Panc1 (cell line): ENCODE results near the gene ZNF823. TPM values are rescaled to one million over a fixed set of nuclear protein-coding genes. Genes with fewer than 3 reads are reported as not detected.

Experiments
- ATAC-seq: fragments of 200-7000 bp; cut with Tn5 transposase; 2 replicates; pipeline ENCODE4 v1.9.1; 2020; ENCODE audit warnings: mild to moderate bottlenecking, moderate library complexity
- BruUV-seq: library from RNA; stranded (reverse); fragments of 400-500 nt; replicated peaks from 2 replicates; lab custom pipeline; 2021; lab: Mats Ljungman, UMichigan
- CTCF ChIA-PET: fragments of 300-600 bp; sonication (Branson Sonifier 250); formaldehyde crosslinking; loops from one replicate; lab custom pipeline; 2022; ENCODE audit warnings: antibody characterized with exemption; lab: Charles Lee
- POLR2A ChIA-PET: fragments of 300-600 bp; sonication (Branson Sonifier 250); formaldehyde crosslinking; loops from one replicate; lab custom pipeline; 2022; ENCODE audit warnings: antibody characterized with exemption; lab: Charles Lee
- DNase-seq: peaks from one replicate; pipeline ENCODE4 v3.0.0-alpha.2; 2010; ENCODE audit warnings: low read depth, low spot score
- H3K27ac ChIP-seq: 2 replicates; pipeline ENCODE4 v1.5.1; 2011; ENCODE audit warnings: mild to moderate bottlenecking, low read length, inconsistent platforms
- H3K27me3 ChIP-seq: fragments of 200-500 bp; sonication (Bioruptor generic); 2 replicates; pipeline ENCODE4 v1.6.0; 2014; ENCODE audit warnings: low read length, inconsistent platforms; ENCODE audit not compliant: control insufficient read depth, insufficient read depth
- H3K36me3 ChIP-seq: fragments of 200-500 bp; sonication (Bioruptor generic); 2 replicates; pipeline ENCODE4 v1.5.1; 2014; ENCODE audit warnings: inconsistent platforms, mild to moderate bottlenecking, low read length, moderate library complexity; ENCODE audit not compliant: control insufficient read depth, insufficient read depth
- H3K4me1 ChIP-seq: 2 replicates; pipeline ENCODE4 v1.5.1; 2011; ENCODE audit warnings: inconsistent platforms, mild to moderate bottlenecking, low read length, moderate library complexity; ENCODE audit not compliant: control insufficient read depth, insufficient read depth
- H3K4me3 ChIP-seq, 2 experiments: 2 replicates each; pipeline ENCODE4 v1.5.1; 2011 to 2012; ENCODE audit warnings: low read depth in 2 of 2, low read length in 2 of 2, mild to moderate bottlenecking in 2 of 2, inconsistent platforms in 1 of 2, moderate library complexity in 1 of 2
- H3K9me3 ChIP-seq: fragments of 200-500 bp; sonication (Bioruptor generic); 2 replicates; pipeline ENCODE4 v1.5.1; 2014; ENCODE audit warnings: low read depth, mild to moderate bottlenecking, inconsistent platforms, low read length, moderate library complexity; ENCODE audit not compliant: control insufficient read depth, insufficient read depth
- POLR2AphosphoS5 ChIP-seq: IDR thresholded peaks from 2 replicates; pipeline ENCODE4 v1.6.1; 2012; ENCODE audit warnings: mild to moderate bottlenecking, low read depth, low read length, moderate library complexity
- REST ChIP-seq, 2 experiments: IDR thresholded peaks; 2 replicates each; pipeline ENCODE4 v1.6.1; 2011 to 2012; ENCODE audit warnings: low read depth in 2 of 2, control low read depth in 1 of 2, low read length in 1 of 2, mild to moderate bottlenecking in 1 of 2, moderate library complexity in 1 of 2; ENCODE audit not compliant: insufficient read depth in 1 of 2
- SIN3A ChIP-seq: IDR thresholded peaks from 2 replicates; pipeline ENCODE4 v1.6.1; 2012; ENCODE audit warnings: low read depth, mild to moderate bottlenecking, low read length, moderate library complexity, borderline replicate concordance; ENCODE audit not compliant: insufficient read depth
- TCF7L2 ChIP-seq: IDR thresholded peaks from 2 replicates; pipeline ENCODE4 v1.6.1; 2011; ENCODE audit warnings: mild to moderate bottlenecking, low read depth, low read length, inconsistent platforms
- in situ Hi-C: cut with HindIII; loops from 2 replicates; pipeline ENCODE4 v1.10.0; 2016; ENCODE audit warnings: low sequenced_read_pairs, low pct_unique_long_range_greater_than_20kb
- intact Hi-C: fragments of 100-400 bp; cut with micrococcal nuclease; formaldehyde crosslinking; loops from one replicate; pipeline ENCODE4 v1.10.0; 2022; ENCODE audit not compliant: unreplicated experiment
- total RNA-seq: library from RNA; stranded (reverse); gene quantifications from one replicate; pipeline ENCODE4 v1.2.1, GENCODE V29; 2021; ENCODE audit not compliant: unreplicated experiment
- TF ChIP-seq, protein P1 (sequence below): fragments of 450-650 bp; IDR thresholded peaks from 2 replicates; pipeline ENCODE4 v1.5.1; 2017; ENCODE audit warnings: mild to moderate bottlenecking

The ZNF823 gene
- total RNA-seq, 1 experiment from 2014 or later, result 5.0 TPM

- Histone ChIP-seq H3K36me3 (no peaks in the 10 kb centered on the region), H3K27me3 (no peaks in the 10 kb centered on the region), H3K27ac (peak overlapping the region; percentile 75), H3K9me3 (peaks cover 2% of the 10 kb centered on the region; the same call in 1 of the 2 replicates), H3K4me1 (no peaks in the 10 kb centered on the region), H3K4me3 (peak overlapping the region; percentile 78 to 80)
- intact Hi-C loops, result no loop called here
- in situ Hi-C loops, result no loop called here
- no TSS peak for BruUV-seq
- DNase-seq, result peak; percentile 79
- TF ChIP-seq TCF7L2 (no peak), POLR2AphosphoS5 (peak; percentile 59; the same call in 1 of the 2 replicates), REST (IDR thresholded peaks at IDR 0.05; ENCODE audit: insufficient read depth in 1 of 2, low read depth in 2 of 2, low read length in 1 of 2) (no peak), SIN3A (peak; percentile 58; the same call in 1 of the 2 replicates)
- ATAC-seq, result peak; percentile 99
- POLR2A ChIA-PET, result no interaction called here
- CTCF ChIA-PET, result no interaction called here
Measured at GRCh38 chr19:11694533-11695439, 44.0 kb downstream of the ZNF823 start.

- Histone ChIP-seq H3K27ac (peak overlapping the region; percentile 75), H3K4me1 (no peaks in the 10 kb centered on the region), H3K9me3 (peaks cover 4% of the 10 kb centered on the region; the same call in 1 of the 2 replicates), H3K27me3 (no peaks in the 10 kb centered on the region), H3K36me3 (no peaks in the 10 kb centered on the region), H3K4me3 (peak overlapping the region; percentile 78 to 80)
- intact Hi-C loops, result no loop called here
- ATAC-seq (peak; percentile 53), DNase-seq (no peak)
- CTCF ChIA-PET, result no interaction called here
- TF ChIP-seq REST (IDR thresholded peaks at IDR 0.05; ENCODE audit: insufficient read depth in 1 of 2, low read depth in 2 of 2, low read length in 1 of 2) (no peak), TCF7L2 (no peak), SIN3A (no peak)
- TF ChIP-seq, protein P1, sequence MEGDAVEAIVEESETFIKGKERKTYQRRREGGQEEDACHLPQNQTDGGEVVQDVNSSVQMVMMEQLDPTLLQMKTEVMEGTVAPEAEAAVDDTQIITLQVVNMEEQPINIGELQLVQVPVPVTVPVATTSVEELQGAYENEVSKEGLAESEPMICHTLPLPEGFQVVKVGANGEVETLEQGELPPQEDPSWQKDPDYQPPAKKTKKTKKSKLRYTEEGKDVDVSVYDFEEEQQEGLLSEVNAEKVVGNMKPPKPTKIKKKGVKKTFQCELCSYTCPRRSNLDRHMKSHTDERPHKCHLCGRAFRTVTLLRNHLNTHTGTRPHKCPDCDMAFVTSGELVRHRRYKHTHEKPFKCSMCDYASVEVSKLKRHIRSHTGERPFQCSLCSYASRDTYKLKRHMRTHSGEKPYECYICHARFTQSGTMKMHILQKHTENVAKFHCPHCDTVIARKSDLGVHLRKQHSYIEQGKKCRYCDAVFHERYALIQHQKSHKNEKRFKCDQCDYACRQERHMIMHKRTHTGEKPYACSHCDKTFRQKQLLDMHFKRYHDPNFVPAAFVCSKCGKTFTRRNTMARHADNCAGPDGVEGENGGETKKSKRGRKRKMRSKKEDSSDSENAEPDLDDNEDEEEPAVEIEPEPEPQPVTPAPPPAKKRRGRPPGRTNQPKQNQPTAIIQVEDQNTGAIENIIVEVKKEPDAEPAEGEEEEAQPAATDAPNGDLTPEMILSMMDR, result no peak; the same call in none of the 2 replicates
- POLR2A ChIA-PET, result no interaction called here
- in situ Hi-C loops, result no loop called here
- BruUV-seq, result TSS peak; percentile 66
Measured at GRCh38 chr19:11693505-11694499, 44.9 kb downstream of the ZNF823 start.
